ENCODE measurements around the gene ANKS1A.

- no peak for TF ChIP-seq POLR2A (IDR thresholded peaks at IDR 0.05; ENCODE audit: low read length)
- no peak for TF ChIP-seq GATA1 (IDR thresholded peaks at IDR 0.05; ENCODE audit: low read depth, low read length)
These were observed 168.6 kb downstream of the ANKS1A start for GRCh38 chr6:35057449-35058357.
